Gastroesophageal sphincter (tissue), 3 donors: ENCODE results near the gene SECTM1.

Experiments used
- EP300 ChIP-seq: sonication (generic); formaldehyde crosslinking; IDR thresholded peaks from one replicate; pipeline ENCODE4 v1.6.1; 2017; ENCODE audit warnings: antibody characterized with exemption, mild to moderate bottlenecking
- POLR2A ChIP-seq, 2 donors: fragments of 450-650 bp; IDR thresholded peaks; one replicate each; pipeline ENCODE4 v1.6.1; 2017; ENCODE audit warnings: antibody characterized with exemption in 2 of 2, mild to moderate bottlenecking in 2 of 2, moderate library complexity in 1 of 2
- POLR2AphosphoS5 ChIP-seq: sonication (generic); formaldehyde crosslinking; IDR thresholded peaks from one replicate; pipeline ENCODE4 v1.6.1; 2017; ENCODE audit warnings: antibody characterized with exemption
- TF ChIP-seq, protein P1 (sequence below), 4 experiments: fragments of 200-600 bp in 2 of 4; fragments of 450-650 bp in 2 of 4; sonication (generic) in 1 of 4; IDR thresholded peaks; one replicate each; pipeline ENCODE4 v1.5.1; 2017 to 2019; ENCODE audit warnings: antibody characterized with exemption in 4 of 4, mild to moderate bottlenecking in 2 of 4, moderate library complexity in 2 of 4

DNA sequence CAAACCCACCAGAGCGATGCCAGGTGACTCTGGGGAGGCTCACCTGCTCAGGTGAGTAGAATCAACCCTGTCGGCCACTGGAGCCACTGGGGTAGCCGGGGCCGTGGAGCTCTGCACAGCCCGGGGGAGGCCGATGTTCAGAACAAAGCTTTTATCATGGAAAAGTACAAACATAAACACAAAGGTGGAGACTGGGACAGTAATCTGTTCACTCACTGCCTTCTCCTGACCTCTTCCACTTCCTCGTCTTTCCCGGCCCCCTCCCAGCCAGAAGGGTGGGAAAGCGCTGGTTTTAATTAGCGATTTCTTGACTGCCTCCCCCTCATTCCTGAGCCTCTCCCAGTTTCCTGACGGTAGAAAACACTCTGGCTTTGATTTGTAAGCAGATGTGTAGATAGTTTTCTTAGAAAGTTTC lies 15.7 kb upstream of the SECTM1 start:
- TF ChIP-seq, protein P1, sequence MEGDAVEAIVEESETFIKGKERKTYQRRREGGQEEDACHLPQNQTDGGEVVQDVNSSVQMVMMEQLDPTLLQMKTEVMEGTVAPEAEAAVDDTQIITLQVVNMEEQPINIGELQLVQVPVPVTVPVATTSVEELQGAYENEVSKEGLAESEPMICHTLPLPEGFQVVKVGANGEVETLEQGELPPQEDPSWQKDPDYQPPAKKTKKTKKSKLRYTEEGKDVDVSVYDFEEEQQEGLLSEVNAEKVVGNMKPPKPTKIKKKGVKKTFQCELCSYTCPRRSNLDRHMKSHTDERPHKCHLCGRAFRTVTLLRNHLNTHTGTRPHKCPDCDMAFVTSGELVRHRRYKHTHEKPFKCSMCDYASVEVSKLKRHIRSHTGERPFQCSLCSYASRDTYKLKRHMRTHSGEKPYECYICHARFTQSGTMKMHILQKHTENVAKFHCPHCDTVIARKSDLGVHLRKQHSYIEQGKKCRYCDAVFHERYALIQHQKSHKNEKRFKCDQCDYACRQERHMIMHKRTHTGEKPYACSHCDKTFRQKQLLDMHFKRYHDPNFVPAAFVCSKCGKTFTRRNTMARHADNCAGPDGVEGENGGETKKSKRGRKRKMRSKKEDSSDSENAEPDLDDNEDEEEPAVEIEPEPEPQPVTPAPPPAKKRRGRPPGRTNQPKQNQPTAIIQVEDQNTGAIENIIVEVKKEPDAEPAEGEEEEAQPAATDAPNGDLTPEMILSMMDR (IDR thresholded peaks at IDR 0.05): no peak
- TF ChIP-seq EP300: no peak
- TF ChIP-seq POLR2AphosphoS5: no peak
- no peak for TF ChIP-seq POLR2A (IDR thresholded peaks at IDR 0.05)
